ENCODE data around the gene ST14.

DNA sequence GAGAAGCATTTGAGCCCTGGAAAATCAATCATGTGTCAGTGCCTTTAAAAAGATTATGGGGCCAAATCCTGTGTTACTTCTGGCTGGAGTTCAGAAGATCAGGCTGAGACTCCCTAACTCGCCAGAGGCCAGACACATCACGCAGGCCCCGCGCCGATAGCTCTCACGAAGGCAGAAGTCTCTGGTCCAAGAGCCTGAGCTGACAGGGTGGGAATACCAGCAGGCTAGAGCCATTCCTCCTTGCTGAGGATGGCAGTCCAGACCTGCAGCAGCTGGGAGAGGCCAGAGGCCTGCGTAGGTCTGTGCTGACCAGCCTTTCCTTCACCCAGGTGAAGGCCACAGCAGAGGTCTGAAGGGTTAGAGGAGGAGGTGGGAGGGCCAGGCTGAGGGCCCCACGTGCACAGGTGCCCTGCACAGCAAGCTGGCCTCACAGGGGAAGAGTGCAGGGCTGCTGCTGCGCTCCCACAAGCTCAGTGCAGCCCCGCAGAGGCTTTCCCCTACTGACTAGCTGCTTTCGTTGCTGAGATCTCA, 52.9 kb downstream of the ST14 start:
- no peak for TF ChIP-seq GATA3 (IDR thresholded peaks at IDR 0.05; ENCODE audit: low read depth, low read length)
- no peak for TF ChIP-seq GATA2 (IDR thresholded peaks at IDR 0.05; ENCODE audit: low read depth, low read length)

Measured in SH-SY5Y (cell line).